H1 (cell line): ENCODE results near the gene ELMO1. TPM values are rescaled to one million over a fixed set of nuclear protein-coding genes. Genes with fewer than 3 reads are reported as not detected.

Source experiments
- CTCF ChIA-PET: fragments of 300-600 bp; sonication (Branson Sonifier 250); formaldehyde crosslinking; loops from one replicate; lab custom pipeline; 2021; ENCODE audit not compliant: partially characterized antibody; lab: Charles Lee
- POLR2A ChIA-PET: fragments of 300-600 bp; sonication (Branson Sonifier 250); formaldehyde crosslinking; loops from one replicate; lab custom pipeline; 2021; ENCODE audit warnings: inconsistent platforms; ENCODE audit not compliant: partially characterized antibody; lab: Charles Lee
- DNase-seq, 2 experiments: peaks; one replicate each; pipeline versions ENCODE4 v3.0.0 to v3.0.0-alpha.2; 2010 to 2022; ENCODE audit warnings: low spot score in 2 of 2, low read depth in 1 of 2, mixed read lengths in 1 of 2
- FAIRE-seq: peaks from 2 replicates; lab custom pipeline; 2011; peaks lifted over from hg19 to GRCh38; lab: Jason Lieb, UNC
- H2AFZ ChIP-seq: 2 replicates; pipeline ENCODE4 v1.8.1; 2012; ENCODE audit warnings: low read length, inconsistent platforms
- H2AK5ac ChIP-seq: 2 replicates; pipeline ENCODE4 v1.6.1; 2013; ENCODE audit warnings: low read depth, low read length
- H2BK120ac ChIP-seq: replicated peaks from 2 replicates; pipeline ENCODE3; 2013; ENCODE audit warnings: low read depth, low read length, inconsistent platforms
- H2BK12ac ChIP-seq: 2 replicates; pipeline ENCODE4 v1.6.1; 2013; ENCODE audit warnings: low read depth, low read length
- H2BK15ac ChIP-seq: 2 replicates; pipeline ENCODE4 v1.6.1; 2013; ENCODE audit warnings: low read length
- H2BK20ac ChIP-seq: 2 replicates; pipeline ENCODE4 v1.6.1; 2013; ENCODE audit warnings: low read length
- H2BK5ac ChIP-seq: 2 replicates; pipeline ENCODE4 v1.6.1; 2013; ENCODE audit warnings: low read depth, low read length
- H3K14ac ChIP-seq: 2 replicates; pipeline ENCODE4 v1.6.1; 2013; ENCODE audit warnings: inconsistent platforms; ENCODE audit not compliant: insufficient read length
- H3K18ac ChIP-seq: 2 replicates; pipeline ENCODE4 v1.6.1; 2013; ENCODE audit warnings: low read length; ENCODE audit errors: extremely low read depth
- H3K23ac ChIP-seq: 2 replicates; pipeline ENCODE4 v1.6.1; 2013; ENCODE audit warnings: inconsistent platforms; ENCODE audit not compliant: insufficient read length
- H3K23me2 ChIP-seq: 2 replicates; pipeline ENCODE4 v1.6.1; 2013; ENCODE audit warnings: low read depth, low read length
- H3K27ac ChIP-seq: 2 replicates; pipeline ENCODE4 v1.6.1; 2011; ENCODE audit warnings: low read depth, low read length, inconsistent platforms
- H3K27me3 ChIP-seq, 4 experiments: replicated peaks in 1 of 4; 1 replicate in 1 of 4; 2 replicates in 3 of 4; pipeline versions ENCODE4 v1.6.1 to v1.8.1; 2011 to 2013; ENCODE audit warnings: low read length in 3 of 4, mild to moderate bottlenecking in 3 of 4, inconsistent platforms in 2 of 4, mixed read lengths in 2 of 4, moderate library complexity in 1 of 4; ENCODE audit not compliant: control insufficient read depth in 3 of 4, insufficient read depth in 3 of 4; ENCODE audit errors: extremely low read depth in 1 of 4
- H3K36me3 ChIP-seq, 4 experiments: 2 replicates each; pipeline versions ENCODE4 v1.6.1 to v1.8.1; 2011 to 2013; ENCODE audit warnings: mild to moderate bottlenecking in 4 of 4, low read length in 3 of 4, moderate library complexity in 2 of 4, control low read depth in 1 of 4, inconsistent platforms in 1 of 4; ENCODE audit not compliant: insufficient read depth in 4 of 4, control insufficient read depth in 2 of 4
- H3K4ac ChIP-seq: replicated peaks from 2 replicates; pipeline ENCODE3; 2013; ENCODE audit warnings: low read length, low read depth, mixed read lengths, inconsistent platforms; ENCODE audit not compliant: insufficient read length
- H3K4me1 ChIP-seq, 4 experiments: replicated peaks in 1 of 4; 1 replicate in 1 of 4; 2 replicates in 3 of 4; pipeline versions ENCODE4 v1.6.1 to v1.8.1; 2011 to 2013; ENCODE audit warnings: low read length in 3 of 4, inconsistent platforms in 2 of 4, mixed read lengths in 1 of 4; ENCODE audit not compliant: insufficient read depth in 4 of 4, control insufficient read depth in 3 of 4
- H3K4me2 ChIP-seq, 2 experiments: 2 replicates each; pipeline versions ENCODE4 v1.6.1 to v1.8.1; 2011 to 2013; ENCODE audit warnings: low read depth in 2 of 2, low read length in 2 of 2, control low read depth in 1 of 2, inconsistent platforms in 1 of 2, mild to moderate bottlenecking in 1 of 2; ENCODE audit not compliant: insufficient read depth in 1 of 2
- H3K4me3 ChIP-seq, 4 experiments: fragments of 200-600, 300-600 bp in 1 of 4; sonication (generic), shearing (Covaris generic), sonication (Bioruptor Twin) in 1 of 4; 2 replicates each; pipeline versions ENCODE4 v1.5.1 to v1.8.1; 2011 to 2016; ENCODE audit warnings: low read length in 4 of 4, low read depth in 3 of 4, control low read depth in 2 of 4, inconsistent platforms in 2 of 4, mild to moderate bottlenecking in 2 of 4, mixed read lengths in 1 of 4, moderate library complexity in 1 of 4; ENCODE audit not compliant: insufficient read depth in 2 of 4; ENCODE audit errors: extremely low read depth in 1 of 4
- H3K56ac ChIP-seq: replicated peaks from 2 replicates; pipeline ENCODE3; 2013; ENCODE audit warnings: low read depth, mild to moderate bottlenecking, mixed read lengths, low read length, inconsistent platforms; ENCODE audit not compliant: insufficient read length
- H3K79me1 ChIP-seq: 2 replicates; pipeline ENCODE4 v1.6.1; 2013; ENCODE audit warnings: low read depth, low read length, control low read depth
- H3K79me2 ChIP-seq, 2 experiments: 2 replicates each; pipeline versions ENCODE4 v1.6.1 to v1.8.1; 2012 to 2013; ENCODE audit warnings: low read length in 2 of 2, mild to moderate bottlenecking in 2 of 2, inconsistent platforms in 1 of 2; ENCODE audit not compliant: insufficient read depth in 2 of 2, control insufficient read depth in 1 of 2
- H3K9ac ChIP-seq, 4 experiments: replicated peaks in 1 of 4; 1 replicate in 1 of 4; 2 replicates in 3 of 4; pipeline versions ENCODE4 v1.6.1 to v1.8.1; 2011 to 2013; ENCODE audit warnings: low read depth in 3 of 4, low read length in 3 of 4, control low read depth in 2 of 4, mild to moderate bottlenecking in 2 of 4, moderate library complexity in 2 of 4, inconsistent platforms in 1 of 4; ENCODE audit errors: extremely low read depth in 1 of 4
- H3K9me3 ChIP-seq, 2 experiments: 2 replicates each; pipeline versions ENCODE4 v1.6.1 to v1.8.1; 2012 to 2013; ENCODE audit warnings: mild to moderate bottlenecking in 2 of 2, moderate library complexity in 2 of 2, control low read depth in 1 of 2, inconsistent platforms in 1 of 2, low read depth in 1 of 2, low read length in 1 of 2, mixed read lengths in 1 of 2; ENCODE audit not compliant: insufficient read depth in 2 of 2
- H4K20me1 ChIP-seq, 2 experiments: replicated peaks in 1 of 2; 2 replicates each; pipeline versions ENCODE3 to v1.8.1; 2011 to 2013; ENCODE audit warnings: inconsistent platforms in 2 of 2, low read length in 2 of 2, mild to moderate bottlenecking in 1 of 2; ENCODE audit not compliant: insufficient read depth in 2 of 2, control insufficient read depth in 1 of 2
- H4K5ac ChIP-seq: 2 replicates; pipeline ENCODE4 v1.6.1; 2013; ENCODE audit warnings: low read length, low read depth, mixed read lengths, inconsistent platforms; ENCODE audit not compliant: insufficient read length
- H4K8ac ChIP-seq: 2 replicates; pipeline ENCODE4 v1.8.0; 2013; ENCODE audit warnings: mild to moderate bottlenecking, moderate library complexity, low read length, inconsistent platforms; ENCODE audit not compliant: insufficient read depth; ENCODE audit errors: extremely low read depth
- H4K91ac ChIP-seq: replicated peaks from 2 replicates; pipeline ENCODE3; 2013; ENCODE audit warnings: low read length, mixed read lengths, inconsistent platforms; ENCODE audit not compliant: insufficient read length
- ASH2L ChIP-seq: fragments of 200-600, 300-600 bp; sonication (generic); IDR thresholded peaks from one replicate; pipeline ENCODE4 v1.7.1; 2017; ENCODE audit warnings: low read length
- CREB1 ChIP-seq: IDR thresholded peaks from 2 replicates; pipeline ENCODE4 v1.6.1; 2012; ENCODE audit warnings: inconsistent platforms
- EP300 ChIP-seq, 2 experiments: IDR thresholded peaks; 1 replicate in 1 of 2; 2 replicates in 1 of 2; pipeline ENCODE4 v1.6.1; 2011 to 2012; ENCODE audit warnings: low read depth in 2 of 2, low read length in 2 of 2, mild to moderate bottlenecking in 2 of 2, borderline replicate concordance in 1 of 2, inconsistent platforms in 1 of 2, moderate library complexity in 1 of 2
- FOSL1 ChIP-seq: IDR thresholded peaks from 2 replicates; pipeline ENCODE4 v1.6.1; 2011; ENCODE audit warnings: mild to moderate bottlenecking, low read depth, low read length, moderate library complexity; ENCODE audit not compliant: insufficient read depth
- GABPA ChIP-seq: IDR thresholded peaks from 2 replicates; pipeline ENCODE4 v1.6.1; 2011; ENCODE audit warnings: mild to moderate bottlenecking, low read length, moderate library complexity, borderline replicate concordance; ENCODE audit not compliant: insufficient read depth
- HDAC2 ChIP-seq, 2 experiments: fragments of 300-600 bp in 1 of 2; sonication (generic) in 1 of 2; IDR thresholded peaks; 2 replicates each; pipeline ENCODE4 v1.6.1; 2011 to 2012; ENCODE audit warnings: low read depth in 2 of 2, low read length in 2 of 2, mild to moderate bottlenecking in 2 of 2, moderate library complexity in 2 of 2, borderline replicate concordance in 1 of 2, inconsistent platforms in 1 of 2
- NANOG ChIP-seq: IDR thresholded peaks from 2 replicates; pipeline ENCODE4 v1.6.1; 2011; ENCODE audit warnings: low read length, low read depth, mild to moderate bottlenecking, inconsistent platforms; ENCODE audit not compliant: insufficient read depth, poor library complexity, severe bottlenecking
- POLR2A ChIP-seq, 2 experiments: IDR thresholded peaks; 1 replicate in 1 of 2; 2 replicates in 1 of 2; pipeline ENCODE4 v1.6.1; 2011; ENCODE audit warnings: low read depth in 2 of 2, low read length in 2 of 2, mild to moderate bottlenecking in 2 of 2; ENCODE audit errors: control extremely low read depth in 1 of 2
- RXRA ChIP-seq: IDR thresholded peaks from 2 replicates; pipeline ENCODE4 v1.6.1; 2011; ENCODE audit warnings: low read depth, mild to moderate bottlenecking, low read length, moderate library complexity; ENCODE audit not compliant: insufficient read depth
- SIRT6 ChIP-seq: IDR thresholded peaks from one replicate; pipeline ENCODE4 v1.7.1; 2012; ENCODE audit warnings: low read length, inconsistent platforms
- SIX5 ChIP-seq: IDR thresholded peaks from 2 replicates; pipeline ENCODE4 v1.6.1; 2011; ENCODE audit warnings: mild to moderate bottlenecking, low read depth, low read length
- SP1 ChIP-seq: IDR thresholded peaks from 2 replicates; pipeline ENCODE4 v1.6.1; 2011; ENCODE audit warnings: low read depth, low read length
- SP2 ChIP-seq: IDR thresholded peaks from 2 replicates; pipeline ENCODE4 v1.6.1; 2012; ENCODE audit warnings: mild to moderate bottlenecking, low read length, inconsistent platforms
- SP4 ChIP-seq: IDR thresholded peaks from 2 replicates; pipeline ENCODE4 v1.6.1; 2012; ENCODE audit warnings: low read length, inconsistent platforms
- TAF1 ChIP-seq: IDR thresholded peaks from 2 replicates; pipeline ENCODE4 v1.6.1; 2011; ENCODE audit warnings: mild to moderate bottlenecking, low read depth, low read length
- WGBS, 2 experiments: shearing (Covaris generic) in 1 of 2; methylation state at CpG; one replicate each; pipeline versions ENCODE4 v1.1.6 to v1.1.7; 2013 to 2015; ENCODE audit warnings: low lambda C conversion rate in 2 of 2, mixed read lengths in 2 of 2, inconsistent platforms in 1 of 2, low coverage in 1 of 2, missing lambda C conversion rate in 1 of 2; ENCODE audit not compliant: insufficient replicate concordance in 2 of 2, insufficient coverage in 1 of 2, insufficient read length in 1 of 2; ENCODE audit errors: extremely low coverage in 1 of 2, missing lambda C conversion rate in 1 of 2; 5-methylcytosine and 5-hydroxymethylcytosine counted together
- polyA plus RNA-seq, 7 experiments: library from polyadenylated mRNA; depleted of rRNA in 3 of 7; stranded (reverse) in 5 of 7; unstranded in 2 of 7; fragments of >200 nt in 5 of 7; fragments of 200-250 nt in 2 of 7; gene quantifications; 1 replicate in 5 of 7; 2 replicates in 1 of 7; 4 replicates in 1 of 7; pipeline versions ENCODE4 v1.2.1 to v1.2.3, GENCODE V29; 2011 to 2013; ENCODE audit warnings: missing spikeins in 2 of 7, mixed read lengths in 2 of 7
- total RNA-seq: library from RNA; stranded (reverse); fragmentation: NEBNext Ultra II Directional; extraction: Animal tissue kit (Norgen Biotek cat#: 25700); gene quantifications from 2 replicates; pipeline ENCODE4 v1.2.1, GENCODE V29; 2021
- TF ChIP-seq, protein P1 (sequence below): IDR thresholded peaks from 2 replicates; pipeline ENCODE4 v1.6.1; 2012; ENCODE audit warnings: inconsistent platforms

ELMO1 gene
- total and polyA plus RNA-seq, 2 of the 8 experiments (the other 6 are each of a cell fraction or from before 2014, with no cell fraction given): 18.4 to 21.0 TPM

DNA sequence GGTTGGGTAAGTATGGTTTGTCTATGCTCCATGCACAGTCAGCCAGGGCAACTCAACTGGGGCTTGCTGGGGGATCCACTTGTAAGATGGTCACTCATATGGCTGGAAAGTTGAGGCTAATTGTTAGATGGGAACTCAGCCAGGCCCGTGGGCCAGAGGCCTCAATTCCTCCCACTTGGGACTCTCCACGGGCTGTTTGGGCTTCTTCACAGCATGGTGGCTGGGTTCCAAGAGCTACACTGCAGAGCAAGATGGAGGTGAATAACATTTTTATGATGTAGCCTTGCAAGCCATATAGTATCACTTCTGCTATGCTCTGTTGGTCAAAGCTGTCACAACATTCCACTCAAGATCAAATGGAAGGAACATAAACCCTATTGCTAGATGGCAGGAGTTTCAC is 39.2 kb downstream of the ELMO1 start:
- DNase-seq: no peak
- Histone ChIP-seq H2BK12ac (no peak overlapping the region), H3K9me3 (no peaks in the 10 kb centered on the region), H2AK5ac (no peak overlapping the region), H3K23ac (no peak overlapping the region), H3K4ac (no peak overlapping the region), H3K36me3 (no peaks in the 10 kb centered on the region), H3K4me2 (no peak overlapping the region), H3K9ac (no peak overlapping the region), H4K8ac (no peak overlapping the region), H4K20me1 (peaks cover 0 to under 1% of the 10 kb centered on the region in 2 experiments), H2AFZ (no peak overlapping the region), H3K4me3 (no peak overlapping the region), H3K23me2 (no peaks in the 10 kb centered on the region), H2BK20ac (no peak overlapping the region), H3K14ac (no peak overlapping the region), H3K18ac (no peak overlapping the region), H2BK120ac (no peak overlapping the region), H3K27ac (0 out of 2 replicates have a peak overlapping the region, but pooled peaks have one; percentile 1), H2BK5ac (no peak overlapping the region), H2BK15ac (no peak overlapping the region), H4K5ac (no peak overlapping the region), H3K79me2 (no peaks in the 10 kb centered on the region), H3K56ac (no peak overlapping the region), H3K27me3 (no peaks in the 10 kb centered on the region), H4K91ac (no peak overlapping the region), H3K4me1 (no peaks in the 10 kb centered on the region; a peak in 2 of 7 replicates), H3K79me1 (no peaks in the 10 kb centered on the region)
- ChIA-PET POLR2A (no interaction called here), CTCF (interaction anchor here (0.7 to 0.9 kb wide), 2 partner anchors 9 to 197 kb away, joined by 3 to 4 read pairs; no protein-coding TSS in a partner anchor)
- 69% methylated on average over 2 of the region's 2 CpGs; no CpG with 5 or more reads in 1 of the 2 experiments for WGBS, 2 experiments
- FAIRE-seq: no peak
- no peak for TF ChIP-seq NANOG
- TF ChIP-seq TAF1: no peak
- no peak for TF ChIP-seq SIX5
- TF ChIP-seq EP300 (IDR thresholded peaks at IDR 0.05; ENCODE audit: borderline replicate concordance in 1 of 2, low read depth in 2 of 2, low read length in 2 of 2): no peak
- TF ChIP-seq FOSL1: no peak
- no peak for TF ChIP-seq HDAC2 (IDR thresholded peaks at IDR 0.05; ENCODE audit: borderline replicate concordance in 1 of 2, low read depth in 2 of 2, low read length in 2 of 2)
- no peak for TF ChIP-seq CREB1
- no peak for TF ChIP-seq SIRT6
- TF ChIP-seq SP1: no peak
- TF ChIP-seq, protein P1, sequence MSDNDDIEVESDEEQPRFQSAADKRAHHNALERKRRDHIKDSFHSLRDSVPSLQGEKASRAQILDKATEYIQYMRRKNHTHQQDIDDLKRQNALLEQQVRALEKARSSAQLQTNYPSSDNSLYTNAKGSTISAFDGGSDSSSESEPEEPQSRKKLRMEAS: no peak
- TF ChIP-seq SP2: no peak
- no peak for TF ChIP-seq ASH2L
- TF ChIP-seq GABPA: no peak
- TF ChIP-seq POLR2A (IDR thresholded peaks at IDR 0.05; ENCODE audit: control extremely low read depth in 1 of 2, low read depth in 2 of 2, low read length in 2 of 2): no peak
- no peak for TF ChIP-seq RXRA
- no peak for TF ChIP-seq SP4
